ENCODE results near the gene LLGL2. TPM values are rescaled to one million over a fixed set of nuclear protein-coding genes. Genes with fewer than 3 reads are reported as not detected.

The LLGL2 gene
- total and polyA plus RNA-seq, 10 of the 15 experiments (the other 5 are each of a cell fraction or from before 2014, with no cell fraction given): 0.21 to 9.9 (median 4.5) TPM

DNA sequence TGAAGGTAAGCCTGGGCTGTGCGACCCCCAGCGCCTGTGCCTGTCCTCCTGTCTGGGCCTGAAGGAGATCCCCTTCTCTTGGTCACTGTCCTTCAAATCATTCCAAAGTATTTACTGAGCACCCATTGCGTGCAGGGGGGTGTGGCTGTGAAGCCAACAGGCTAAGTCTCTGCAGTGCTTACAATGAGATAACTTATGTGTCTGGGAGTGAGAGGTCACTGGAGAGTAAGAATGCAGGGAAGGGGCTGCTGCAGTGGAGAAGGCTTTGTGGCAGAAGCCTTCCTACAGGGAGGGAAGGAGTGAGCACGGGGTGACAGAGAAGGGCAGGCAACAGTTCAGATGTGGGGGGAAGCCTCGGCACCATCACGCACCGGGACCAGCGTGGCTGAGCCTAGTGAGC is 96.6 kb downstream of the LLGL2 start (continued):
- TF ChIP-seq, protein P1, sequence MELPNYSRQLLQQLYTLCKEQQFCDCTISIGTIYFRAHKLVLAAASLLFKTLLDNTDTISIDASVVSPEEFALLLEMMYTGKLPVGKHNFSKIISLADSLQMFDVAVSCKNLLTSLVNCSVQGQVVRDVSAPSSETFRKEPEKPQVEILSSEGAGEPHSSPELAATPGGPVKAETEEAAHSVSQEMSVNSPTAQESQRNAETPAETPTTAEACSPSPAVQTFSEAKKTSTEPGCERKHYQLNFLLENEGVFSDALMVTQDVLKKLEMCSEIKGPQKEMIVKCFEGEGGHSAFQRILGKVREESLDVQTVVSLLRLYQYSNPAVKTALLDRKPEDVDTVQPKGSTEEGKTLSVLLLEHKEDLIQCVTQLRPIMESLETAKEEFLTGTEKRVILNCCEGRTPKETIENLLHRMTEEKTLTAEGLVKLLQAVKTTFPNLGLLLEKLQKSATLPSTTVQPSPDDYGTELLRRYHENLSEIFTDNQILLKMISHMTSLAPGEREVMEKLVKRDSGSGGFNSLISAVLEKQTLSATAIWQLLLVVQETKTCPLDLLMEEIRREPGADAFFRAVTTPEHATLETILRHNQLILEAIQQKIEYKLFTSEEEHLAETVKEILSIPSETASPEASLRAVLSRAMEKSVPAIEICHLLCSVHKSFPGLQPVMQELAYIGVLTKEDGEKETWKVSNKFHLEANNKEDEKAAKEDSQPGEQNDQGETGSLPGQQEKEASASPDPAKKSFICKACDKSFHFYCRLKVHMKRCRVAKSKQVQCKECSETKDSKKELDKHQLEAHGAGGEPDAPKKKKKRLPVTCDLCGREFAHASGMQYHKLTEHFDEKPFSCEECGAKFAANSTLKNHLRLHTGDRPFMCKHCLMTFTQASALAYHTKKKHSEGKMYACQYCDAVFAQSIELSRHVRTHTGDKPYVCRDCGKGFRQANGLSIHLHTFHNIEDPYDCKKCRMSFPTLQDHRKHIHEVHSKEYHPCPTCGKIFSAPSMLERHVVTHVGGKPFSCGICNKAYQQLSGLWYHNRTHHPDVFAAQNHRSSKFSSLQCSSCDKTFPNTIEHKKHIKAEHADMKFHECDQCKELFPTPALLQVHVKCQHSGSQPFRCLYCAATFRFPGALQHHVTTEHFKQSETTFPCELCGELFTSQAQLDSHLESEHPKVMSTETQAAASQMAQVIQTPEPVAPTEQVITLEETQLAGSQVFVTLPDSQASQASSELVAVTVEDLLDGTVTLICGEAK (IDR thresholded peaks at IDR 0.05; ENCODE audit: borderline replicate concordance): no peak
- TF ChIP-seq IRF4 (IDR thresholded peaks at IDR 0.05; ENCODE audit: low read depth, low read length): no peak
- no peak for TF ChIP-seq CREB1 (IDR thresholded peaks at IDR 0.05; ENCODE audit: low read depth)

DNA sequence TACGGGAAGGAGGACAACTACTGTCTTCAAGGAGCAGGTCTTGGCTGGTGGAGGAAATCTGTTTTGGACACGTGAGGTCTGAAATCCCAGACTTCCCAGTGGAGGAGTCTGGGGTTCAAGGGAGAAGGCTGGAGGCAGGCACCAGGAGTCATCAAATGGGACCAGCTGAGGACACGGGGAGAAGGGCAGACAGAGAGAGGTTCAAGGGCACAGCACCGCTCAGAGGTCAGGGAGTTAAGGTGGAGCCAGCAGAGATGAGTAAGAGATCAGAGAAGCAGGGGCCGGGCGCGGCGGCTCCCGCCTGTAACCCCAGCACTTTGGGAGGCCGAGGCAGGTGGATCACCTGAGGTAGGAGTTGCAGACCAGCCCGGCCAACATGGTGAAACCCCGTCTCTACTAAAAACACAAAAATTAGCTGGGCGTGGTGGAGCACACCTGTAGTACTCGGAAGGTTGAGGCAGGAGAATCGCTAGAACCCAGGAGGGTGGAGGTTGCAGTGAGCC is 97.3 kb downstream of the LLGL2 start:
- no peaks in the 10 kb centered on the region for H4K20me1 ChIP-seq (ENCODE audit: control insufficient read depth, insufficient read depth)
- BruUV-seq (replicated peaks): no TSS peak
- H3K9me3 ChIP-seq (replicated peaks; ENCODE audit: control insufficient read depth, insufficient read depth, low read length): no peaks in the 10 kb centered on the region
- H3K27me3 ChIP-seq (replicated peaks in 1 of 2; ENCODE audit: control insufficient read depth in 2 of 2, insufficient read depth in 2 of 2, low read length in 1 of 2): no peaks in the 10 kb centered on the region
- ChIA-PET CTCF (interaction anchor here (0.9 to 2.0 kb wide), 2 partner anchors 9 to 125 kb away, joined by 3 to 11 read pairs; no protein-coding TSS in a partner anchor), SMC1A (ENCODE audit: uncharacterized antibody, unreplicated experiment) (interaction anchor here (1.4 kb wide), 1 partner anchor 10 kb away, joined by 3 read pairs; the partner anchor contains the start of gene SMIM5), POLR2A (no interaction called here), RAD21 (ENCODE audit: unreplicated experiment) (no interaction called here)
- no peak overlapping the region for H3K4me3 ChIP-seq
- intact Hi-C loops (cut with micrococcal nuclease; ENCODE audit: unreplicated experiment) (no loop called here), in situ Hi-C loops (cut with MboI) (no loop called here)
- DNase-seq (ENCODE audit: low read depth, low spot score): no peak
- H3K79me2 ChIP-seq (ENCODE audit: control insufficient read depth, insufficient read depth, low read length): no peaks in the 10 kb centered on the region
- no peaks in the 10 kb centered on the region for H3K36me3 ChIP-seq (ENCODE audit: control insufficient read depth in 2 of 2, insufficient read depth in 2 of 2, low read length in 1 of 2)
- no peaks in the 10 kb centered on the region for H3K4me1 ChIP-seq (ENCODE audit: control insufficient read depth, insufficient read depth, low read length)
- no peak overlapping the region for H2AFZ ChIP-seq (ENCODE audit: control insufficient read depth, low read depth, low read length)
- no peak for FAIRE-seq
- H3K9ac ChIP-seq (ENCODE audit: control insufficient read depth, insufficient read depth, low read length): no peak overlapping the region
- no peak overlapping the region for H3K27ac ChIP-seq (ENCODE audit: control insufficient read depth, insufficient read depth)
- TF ChIP-seq SRF (IDR thresholded peaks at IDR 0.05; ENCODE audit: low read depth in 2 of 2, low read length in 2 of 2) (no peak), HDAC2 (IDR thresholded peaks at IDR 0.05) (no peak), YY1 (IDR thresholded peaks at IDR 0.05; ENCODE audit: low read depth, low read length) (no peak), ESRRA (IDR thresholded peaks at IDR 0.05; ENCODE audit: low read length) (no peak)
- 80% methylated on average over 14 of the region's 15 CpGs for WGBS (ENCODE audit: insufficient coverage, insufficient replicate concordance, low lambda C conversion rate, missing lambda C conversion rate)
- no peak overlapping the region for H3K4me2 ChIP-seq (ENCODE audit: control insufficient read depth, insufficient read depth)
- ATAC-seq: no peak
